ENCODE measurements around the gene EN2. TPM values are rescaled to one million over a fixed set of nuclear protein-coding genes. Genes with fewer than 3 reads are reported as not detected.

EN2 gene
- total RNA-seq, 4 donors from 2014 or later, result 0.21 to 0.56 (median 0.34) TPM; not detected in 1

DNA sequence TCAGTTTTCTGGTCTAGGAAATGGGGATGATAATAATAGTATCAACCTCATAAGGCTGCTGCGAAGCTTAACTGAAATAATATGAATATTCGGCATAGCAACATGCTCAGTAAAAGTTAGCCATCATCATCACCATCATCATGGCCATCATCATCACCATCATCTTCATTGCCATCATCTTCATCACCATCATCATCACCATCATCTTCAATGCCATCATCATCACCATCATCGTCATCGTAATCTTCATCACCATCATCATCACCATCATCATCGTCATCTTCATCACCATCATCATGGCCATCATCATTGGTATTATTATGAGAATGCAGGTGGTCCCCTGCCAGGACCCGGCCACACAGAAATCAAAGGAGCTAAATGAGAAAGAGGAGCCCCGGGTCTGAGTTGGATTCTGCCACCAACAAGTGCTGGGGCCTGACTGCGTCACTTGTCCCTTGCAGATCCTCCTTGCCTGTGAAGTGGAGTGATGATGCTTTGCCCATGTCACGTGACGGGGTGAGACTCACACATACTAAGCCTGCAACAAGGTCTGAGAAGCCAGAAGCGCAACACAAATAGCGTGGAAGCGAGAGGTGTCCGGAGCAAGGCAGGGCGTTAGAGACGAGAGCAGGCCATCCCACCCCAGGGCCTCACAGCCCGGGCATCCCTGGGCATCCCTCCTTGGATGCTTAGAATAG lies 46.1 kb upstream of the EN2 start:
- no peak overlapping the region for H3K4me3 ChIP-seq
- no peaks in the 10 kb centered on the region for H3K4me1 ChIP-seq
- no peak for DNase-seq (ENCODE audit: low spot score in 2 of 2)
- H3K27me3 ChIP-seq, result peaks cover 42% of the 10 kb centered on the region
- H3K27ac ChIP-seq, result no peak overlapping the region
- no peaks in the 10 kb centered on the region for H3K36me3 ChIP-seq
- WGBS, result 93% methylated on average over 15 of the region's 17 CpGs
- H3K9me3 ChIP-seq, result no peaks in the 10 kb centered on the region
- no peak for TF ChIP-seq EP300 (IDR thresholded peaks at IDR 0.05)
- TF ChIP-seq, protein P1, sequence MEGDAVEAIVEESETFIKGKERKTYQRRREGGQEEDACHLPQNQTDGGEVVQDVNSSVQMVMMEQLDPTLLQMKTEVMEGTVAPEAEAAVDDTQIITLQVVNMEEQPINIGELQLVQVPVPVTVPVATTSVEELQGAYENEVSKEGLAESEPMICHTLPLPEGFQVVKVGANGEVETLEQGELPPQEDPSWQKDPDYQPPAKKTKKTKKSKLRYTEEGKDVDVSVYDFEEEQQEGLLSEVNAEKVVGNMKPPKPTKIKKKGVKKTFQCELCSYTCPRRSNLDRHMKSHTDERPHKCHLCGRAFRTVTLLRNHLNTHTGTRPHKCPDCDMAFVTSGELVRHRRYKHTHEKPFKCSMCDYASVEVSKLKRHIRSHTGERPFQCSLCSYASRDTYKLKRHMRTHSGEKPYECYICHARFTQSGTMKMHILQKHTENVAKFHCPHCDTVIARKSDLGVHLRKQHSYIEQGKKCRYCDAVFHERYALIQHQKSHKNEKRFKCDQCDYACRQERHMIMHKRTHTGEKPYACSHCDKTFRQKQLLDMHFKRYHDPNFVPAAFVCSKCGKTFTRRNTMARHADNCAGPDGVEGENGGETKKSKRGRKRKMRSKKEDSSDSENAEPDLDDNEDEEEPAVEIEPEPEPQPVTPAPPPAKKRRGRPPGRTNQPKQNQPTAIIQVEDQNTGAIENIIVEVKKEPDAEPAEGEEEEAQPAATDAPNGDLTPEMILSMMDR (IDR thresholded peaks at IDR 0.05), result no peak
- TF ChIP-seq POLR2A (IDR thresholded peaks at IDR 0.05), result no peak
- no peak for TF ChIP-seq POLR2AphosphoS5 (IDR thresholded peaks at IDR 0.05)

DNA sequence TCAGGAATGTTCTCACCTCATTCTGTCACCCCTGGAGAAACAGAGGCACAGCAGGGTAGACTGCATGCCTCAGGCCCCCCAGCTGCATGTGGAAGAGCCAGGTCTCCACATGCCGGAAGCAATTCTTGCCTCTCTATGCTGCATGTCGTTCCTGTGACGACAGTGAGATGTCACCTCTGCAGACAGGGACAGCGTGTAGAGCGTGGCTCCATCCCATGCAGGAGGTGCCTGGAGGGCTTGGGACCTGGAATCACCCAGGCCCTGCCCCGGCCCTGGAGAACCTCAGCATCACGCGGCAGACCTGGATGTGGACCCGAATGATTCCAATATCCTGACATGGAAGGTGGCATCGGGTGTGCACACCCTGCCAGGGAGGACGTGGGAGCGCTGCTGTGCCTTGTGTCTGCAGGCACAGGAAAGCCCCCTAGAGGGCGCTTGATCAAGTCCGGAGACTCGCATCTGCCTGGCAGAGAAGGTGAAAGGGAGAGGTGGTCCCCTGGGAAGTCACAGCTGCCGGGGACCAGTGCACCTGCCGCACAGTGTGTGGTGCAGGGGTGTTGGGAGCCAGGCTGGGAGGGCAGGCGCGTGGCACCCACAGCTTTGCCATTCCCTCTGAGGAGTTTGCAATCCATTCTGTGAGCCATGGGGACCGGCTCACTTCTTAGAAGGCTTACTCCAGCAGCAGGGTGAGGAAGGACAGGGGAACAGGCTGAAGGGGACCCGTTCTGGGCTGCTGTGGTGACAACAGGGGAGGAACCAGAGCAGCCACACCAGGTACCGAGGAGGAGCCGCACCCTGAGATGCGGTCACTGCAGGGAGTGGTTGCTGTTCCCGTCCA lies 45.3 kb upstream of the EN2 start:
- Histone ChIP-seq H3K36me3 (no peaks in the 10 kb centered on the region), H3K9me3 (no peaks in the 10 kb centered on the region), H3K4me3 (no peak overlapping the region), H3K27me3 (peaks cover 50% of the 10 kb centered on the region), H3K27ac (no peak overlapping the region), H3K4me1 (no peaks in the 10 kb centered on the region)
- 41% methylated on average over 9 of the region's 25 CpGs for WGBS
- DNase-seq (ENCODE audit: low spot score in 2 of 2), result no peak
- TF ChIP-seq POLR2AphosphoS5 (IDR thresholded peaks at IDR 0.05), result no peak
- TF ChIP-seq, protein P1 (IDR thresholded peaks at IDR 0.05), result peak in 1 of 2 donors; percentile 50

DNA sequence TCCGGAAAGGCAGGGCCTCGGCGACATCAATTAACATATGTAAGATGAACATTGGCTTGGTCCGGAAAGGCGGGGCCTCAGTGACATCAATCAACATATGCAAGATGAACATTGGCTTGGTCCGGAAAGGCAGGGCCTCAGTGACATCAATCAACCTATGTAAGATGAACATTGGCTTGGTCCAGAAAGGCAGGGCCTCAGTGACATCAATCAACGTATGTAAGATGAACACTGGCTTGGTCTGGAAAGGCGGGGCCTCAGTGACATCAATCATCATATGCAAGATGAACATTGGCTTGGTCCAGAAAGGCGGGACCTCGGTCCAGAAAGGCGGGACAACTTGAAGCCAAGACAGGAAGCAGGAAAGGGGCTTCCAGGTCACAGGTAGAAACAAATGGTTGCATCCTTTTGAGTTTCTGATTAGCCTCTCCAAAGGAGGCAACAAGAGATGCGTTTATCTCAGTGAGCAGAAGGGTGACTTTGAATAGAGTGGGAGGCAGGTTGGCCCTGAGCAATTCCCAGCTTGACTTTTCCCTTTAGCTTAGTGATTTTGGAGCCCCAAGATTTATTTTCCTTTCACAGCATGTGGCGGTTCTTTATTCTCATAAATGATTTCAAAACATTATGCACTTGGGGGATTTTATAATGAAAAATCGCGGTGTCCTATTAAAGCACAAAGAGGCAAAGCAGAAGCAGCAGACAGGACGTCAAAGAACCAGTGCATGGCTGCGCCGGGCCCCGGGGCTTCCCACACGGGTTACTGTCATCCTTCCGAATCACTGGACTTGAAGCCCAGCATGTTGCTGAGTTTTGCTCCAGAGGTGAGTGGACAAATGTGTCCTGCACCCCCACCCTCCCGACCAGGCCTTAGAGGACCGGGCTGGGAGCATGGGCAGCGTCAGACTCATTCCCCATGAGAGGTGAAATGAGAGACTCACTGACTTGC lies 43.1 kb upstream of the EN2 start:
- Histone ChIP-seq H3K4me3 (no peak overlapping the region), H3K4me1 (no peaks in the 10 kb centered on the region), H3K36me3 (no peaks in the 10 kb centered on the region), H3K27ac (no peak overlapping the region), H3K27me3 (peaks cover 56% of the 10 kb centered on the region), H3K9me3 (no peaks in the 10 kb centered on the region)
- 85% methylated on average over 23 of the region's 24 CpGs for WGBS
- TF ChIP-seq POLR2A (IDR thresholded peaks at IDR 0.05) (no peak), POLR2AphosphoS5 (IDR thresholded peaks at IDR 0.05) (no peak), EP300 (IDR thresholded peaks at IDR 0.05) (no peak)
- TF ChIP-seq, protein P1 (IDR thresholded peaks at IDR 0.05), result no peak
- DNase-seq (ENCODE audit: low spot score in 2 of 2), result no peak

DNA sequence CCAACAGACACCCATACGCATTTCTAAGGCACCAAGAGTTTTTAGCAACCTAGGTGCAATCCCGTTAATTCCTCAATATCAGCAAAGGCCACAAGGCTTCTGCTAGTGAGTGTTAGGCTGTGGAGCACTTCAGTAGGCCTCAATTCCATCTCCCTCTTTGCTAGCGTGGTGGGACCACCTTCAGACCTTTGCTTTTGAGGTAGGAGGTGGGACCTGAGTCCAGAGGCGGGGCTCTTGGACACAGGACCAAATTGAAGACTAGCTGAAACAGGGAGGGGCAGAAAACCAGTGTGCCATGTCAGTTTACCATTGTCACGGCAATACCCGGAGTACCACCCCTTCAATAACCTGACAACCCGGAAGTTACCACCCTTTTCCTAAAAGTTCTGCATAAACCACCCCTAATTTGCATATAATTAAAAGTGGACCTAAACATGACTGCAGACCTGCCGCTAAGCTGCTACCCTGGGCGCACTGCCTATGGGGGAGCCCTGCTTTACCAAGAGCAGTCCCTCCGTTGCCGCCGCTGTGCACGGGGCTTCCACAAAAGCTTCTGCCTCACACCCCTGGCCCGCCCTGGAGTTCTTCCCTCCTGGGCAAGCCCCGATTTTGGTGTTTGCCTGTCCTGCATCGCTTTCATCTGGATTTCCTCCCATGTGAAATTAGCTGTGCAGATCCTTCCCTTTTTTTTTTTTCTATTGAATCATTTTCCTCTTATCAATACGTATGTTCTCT lies 41.1 kb upstream of the EN2 start:
- WGBS, result 86% methylated on average over 17 of the region's 17 CpGs
- Histone ChIP-seq H3K36me3 (no peaks in the 10 kb centered on the region), H3K27me3 (peaks cover 49% of the 10 kb centered on the region), H3K27ac (no peak overlapping the region), H3K4me3 (no peak overlapping the region), H3K9me3 (no peaks in the 10 kb centered on the region), H3K4me1 (no peaks in the 10 kb centered on the region)
- no peak for TF ChIP-seq POLR2A (IDR thresholded peaks at IDR 0.05)
- TF ChIP-seq, protein P1 (IDR thresholded peaks at IDR 0.05), result no peak
- TF ChIP-seq POLR2AphosphoS5 (IDR thresholded peaks at IDR 0.05), result no peak
- TF ChIP-seq EP300 (IDR thresholded peaks at IDR 0.05), result no peak
- no peak for DNase-seq (ENCODE audit: low spot score in 2 of 2)

Measured in suprapubic skin (tissue), 4 donors.